ENCODE results near the gene TDP1. TPM values are rescaled to one million over a fixed set of nuclear protein-coding genes. Genes with fewer than 3 reads are reported as not detected.

The TDP1 gene
- total and polyA plus RNA-seq, 2 experiments from 2014 or later, result 23.0 to 63.6 TPM

- Histone ChIP-seq H3K4me2 (no peak overlapping the region), H3K79me2 (replicated peaks; ENCODE audit: insufficient read depth) (no peaks in the 10 kb centered on the region), H3K4me1 (ENCODE audit: insufficient read depth) (no peaks in the 10 kb centered on the region), H3F3A (replicated peaks; ENCODE audit: low read depth) (no peaks in the 10 kb centered on the region), H3K27ac (ENCODE audit: low read depth) (no peak overlapping the region), H3K9me2 (ENCODE audit: insufficient read depth) (no peaks in the 10 kb centered on the region), H3K36me3 (ENCODE audit: insufficient read depth) (no peaks in the 10 kb centered on the region), H2AFZ (no peak overlapping the region), H4K20me1 (replicated peaks; ENCODE audit: insufficient read depth) (no peaks in the 10 kb centered on the region; the same call in 1 of the 2 replicates), H3K27me3 (ENCODE audit: insufficient read depth) (no peaks in the 10 kb centered on the region), H3K4me3 (no peak overlapping the region)
- no peak for DNase-seq (ENCODE audit: low spot score)
- H3K4me1 Mint-ChIP-seq, result peaks cover 10% of the 10 kb centered on the region
- H3K9me3 Mint-ChIP-seq, result no peaks in the 10 kb centered on the region
- H3K36me3 Mint-ChIP-seq (ENCODE audit: low read depth), result no peaks in the 10 kb centered on the region; the same call in 2 of the 3 replicates
- no peak overlapping the region for H3K4me3 Mint-ChIP-seq
- ATAC-seq, result no peak
- TF ChIP-seq CREB1 (CRISPR knock-in tag; IDR thresholded peaks at IDR 0.05; ENCODE audit: low read depth) (no peak), JUNB (IDR thresholded peaks at IDR 0.05; ENCODE audit: unreplicated experiment) (no peak), ZNF114 (CRISPR knock-in tag; IDR thresholded peaks at IDR 0.05) (no peak), POLR2AphosphoS5 (IDR thresholded peaks at IDR 0.05; ENCODE audit: low read depth) (no peak), STAT1 (IDR thresholded peaks at IDR 0.05; ENCODE audit: unreplicated experiment) (no peak), EZH2 (IDR thresholded peaks at IDR 0.05; ENCODE audit: low read depth, unreplicated experiment) (no peak), ZNF331 (CRISPR knock-in tag; IDR thresholded peaks at IDR 0.05; ENCODE audit: low read depth) (no peak), EZH2phosphoT487 (IDR thresholded peaks at IDR 0.05; ENCODE audit: unreplicated experiment) (no peak), CTCF (conservative IDR thresholded peaks at IDR 0.05; ENCODE audit: low read depth in 2 of 2) (no peak), NANOG (IDR thresholded peaks at IDR 0.05; ENCODE audit: borderline replicate concordance) (no peak)
- TF ChIP-seq, protein P1, sequence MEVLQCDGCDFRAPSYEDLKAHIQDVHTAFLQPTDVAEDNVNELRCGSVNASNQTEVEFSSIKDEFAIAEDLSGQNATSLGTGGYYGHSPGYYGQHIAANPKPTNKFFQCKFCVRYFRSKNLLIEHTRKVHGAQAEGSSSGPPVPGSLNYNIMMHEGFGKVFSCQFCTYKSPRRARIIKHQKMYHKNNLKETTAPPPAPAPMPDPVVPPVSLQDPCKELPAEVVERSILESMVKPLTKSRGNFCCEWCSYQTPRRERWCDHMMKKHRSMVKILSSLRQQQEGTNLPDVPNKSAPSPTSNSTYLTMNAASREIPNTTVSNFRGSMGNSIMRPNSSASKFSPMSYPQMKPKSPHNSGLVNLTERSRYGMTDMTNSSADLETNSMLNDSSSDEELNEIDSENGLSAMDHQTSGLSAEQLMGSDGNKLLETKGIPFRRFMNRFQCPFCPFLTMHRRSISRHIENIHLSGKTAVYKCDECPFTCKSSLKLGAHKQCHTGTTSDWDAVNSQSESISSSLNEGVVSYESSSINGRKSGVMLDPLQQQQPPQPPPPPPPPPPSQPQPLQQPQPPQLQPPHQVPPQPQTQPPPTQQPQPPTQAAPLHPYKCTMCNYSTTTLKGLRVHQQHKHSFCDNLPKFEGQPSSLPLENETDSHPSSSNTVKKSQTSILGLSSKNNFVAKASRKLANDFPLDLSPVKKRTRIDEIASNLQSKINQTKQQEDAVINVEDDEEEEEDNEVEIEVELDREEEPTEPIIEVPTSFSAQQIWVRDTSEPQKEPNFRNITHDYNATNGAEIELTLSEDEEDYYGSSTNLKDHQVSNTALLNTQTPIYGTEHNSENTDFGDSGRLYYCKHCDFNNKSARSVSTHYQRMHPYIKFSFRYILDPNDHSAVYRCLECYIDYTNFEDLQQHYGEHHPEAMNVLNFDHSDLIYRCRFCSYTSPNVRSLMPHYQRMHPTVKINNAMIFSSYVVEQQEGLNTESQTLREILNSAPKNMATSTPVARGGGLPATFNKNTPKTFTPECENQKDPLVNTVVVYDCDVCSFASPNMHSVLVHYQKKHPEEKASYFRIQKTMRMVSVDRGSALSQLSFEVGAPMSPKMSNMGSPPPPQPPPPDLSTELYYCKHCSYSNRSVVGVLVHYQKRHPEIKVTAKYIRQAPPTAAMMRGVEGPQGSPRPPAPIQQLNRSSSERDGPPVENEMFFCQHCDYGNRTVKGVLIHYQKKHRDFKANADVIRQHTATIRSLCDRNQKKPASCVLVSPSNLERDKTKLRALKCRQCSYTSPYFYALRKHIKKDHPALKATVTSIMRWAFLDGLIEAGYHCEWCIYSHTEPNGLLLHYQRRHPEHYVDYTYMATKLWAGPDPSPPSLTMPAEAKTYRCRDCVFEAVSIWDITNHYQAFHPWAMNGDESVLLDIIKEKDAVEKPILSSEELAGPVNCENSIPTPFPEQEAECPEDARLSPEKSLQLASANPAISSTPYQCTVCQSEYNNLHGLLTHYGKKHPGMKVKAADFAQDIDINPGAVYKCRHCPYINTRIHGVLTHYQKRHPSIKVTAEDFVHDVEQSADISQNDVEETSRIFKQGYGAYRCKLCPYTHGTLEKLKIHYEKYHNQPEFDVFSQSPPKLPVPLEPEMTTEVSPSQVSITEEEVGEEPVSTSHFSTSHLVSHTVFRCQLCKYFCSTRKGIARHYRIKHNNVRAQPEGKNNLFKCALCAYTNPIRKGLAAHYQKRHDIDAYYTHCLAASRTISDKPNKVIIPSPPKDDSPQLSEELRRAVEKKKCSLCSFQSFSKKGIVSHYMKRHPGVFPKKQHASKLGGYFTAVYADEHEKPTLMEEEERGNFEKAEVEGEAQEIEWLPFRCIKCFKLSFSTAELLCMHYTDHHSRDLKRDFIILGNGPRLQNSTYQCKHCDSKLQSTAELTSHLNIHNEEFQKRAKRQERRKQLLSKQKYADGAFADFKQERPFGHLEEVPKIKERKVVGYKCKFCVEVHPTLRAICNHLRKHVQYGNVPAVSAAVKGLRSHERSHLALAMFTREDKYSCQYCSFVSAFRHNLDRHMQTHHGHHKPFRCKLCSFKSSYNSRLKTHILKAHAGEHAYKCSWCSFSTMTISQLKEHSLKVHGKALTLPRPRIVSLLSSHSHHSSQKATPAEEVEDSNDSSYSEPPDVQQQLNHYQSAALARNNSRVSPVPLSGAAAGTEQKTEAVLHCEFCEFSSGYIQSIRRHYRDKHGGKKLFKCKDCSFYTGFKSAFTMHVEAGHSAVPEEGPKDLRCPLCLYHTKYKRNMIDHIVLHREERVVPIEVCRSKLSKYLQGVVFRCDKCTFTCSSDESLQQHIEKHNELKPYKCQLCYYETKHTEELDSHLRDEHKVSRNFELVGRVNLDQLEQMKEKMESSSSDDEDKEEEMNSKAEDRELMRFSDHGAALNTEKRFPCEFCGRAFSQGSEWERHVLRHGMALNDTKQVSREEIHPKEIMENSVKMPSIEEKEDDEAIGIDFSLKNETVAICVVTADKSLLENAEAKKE (CRISPR knock-in tag; IDR thresholded peaks at IDR 0.05), result no peak
- TF ChIP-seq, protein P2, sequence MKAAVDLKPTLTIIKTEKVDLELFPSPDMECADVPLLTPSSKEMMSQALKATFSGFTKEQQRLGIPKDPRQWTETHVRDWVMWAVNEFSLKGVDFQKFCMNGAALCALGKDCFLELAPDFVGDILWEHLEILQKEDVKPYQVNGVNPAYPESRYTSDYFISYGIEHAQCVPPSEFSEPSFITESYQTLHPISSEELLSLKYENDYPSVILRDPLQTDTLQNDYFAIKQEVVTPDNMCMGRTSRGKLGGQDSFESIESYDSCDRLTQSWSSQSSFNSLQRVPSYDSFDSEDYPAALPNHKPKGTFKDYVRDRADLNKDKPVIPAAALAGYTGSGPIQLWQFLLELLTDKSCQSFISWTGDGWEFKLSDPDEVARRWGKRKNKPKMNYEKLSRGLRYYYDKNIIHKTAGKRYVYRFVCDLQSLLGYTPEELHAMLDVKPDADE (IDR thresholded peaks at IDR 0.05), result no peak
- TF ChIP-seq, protein P3, sequence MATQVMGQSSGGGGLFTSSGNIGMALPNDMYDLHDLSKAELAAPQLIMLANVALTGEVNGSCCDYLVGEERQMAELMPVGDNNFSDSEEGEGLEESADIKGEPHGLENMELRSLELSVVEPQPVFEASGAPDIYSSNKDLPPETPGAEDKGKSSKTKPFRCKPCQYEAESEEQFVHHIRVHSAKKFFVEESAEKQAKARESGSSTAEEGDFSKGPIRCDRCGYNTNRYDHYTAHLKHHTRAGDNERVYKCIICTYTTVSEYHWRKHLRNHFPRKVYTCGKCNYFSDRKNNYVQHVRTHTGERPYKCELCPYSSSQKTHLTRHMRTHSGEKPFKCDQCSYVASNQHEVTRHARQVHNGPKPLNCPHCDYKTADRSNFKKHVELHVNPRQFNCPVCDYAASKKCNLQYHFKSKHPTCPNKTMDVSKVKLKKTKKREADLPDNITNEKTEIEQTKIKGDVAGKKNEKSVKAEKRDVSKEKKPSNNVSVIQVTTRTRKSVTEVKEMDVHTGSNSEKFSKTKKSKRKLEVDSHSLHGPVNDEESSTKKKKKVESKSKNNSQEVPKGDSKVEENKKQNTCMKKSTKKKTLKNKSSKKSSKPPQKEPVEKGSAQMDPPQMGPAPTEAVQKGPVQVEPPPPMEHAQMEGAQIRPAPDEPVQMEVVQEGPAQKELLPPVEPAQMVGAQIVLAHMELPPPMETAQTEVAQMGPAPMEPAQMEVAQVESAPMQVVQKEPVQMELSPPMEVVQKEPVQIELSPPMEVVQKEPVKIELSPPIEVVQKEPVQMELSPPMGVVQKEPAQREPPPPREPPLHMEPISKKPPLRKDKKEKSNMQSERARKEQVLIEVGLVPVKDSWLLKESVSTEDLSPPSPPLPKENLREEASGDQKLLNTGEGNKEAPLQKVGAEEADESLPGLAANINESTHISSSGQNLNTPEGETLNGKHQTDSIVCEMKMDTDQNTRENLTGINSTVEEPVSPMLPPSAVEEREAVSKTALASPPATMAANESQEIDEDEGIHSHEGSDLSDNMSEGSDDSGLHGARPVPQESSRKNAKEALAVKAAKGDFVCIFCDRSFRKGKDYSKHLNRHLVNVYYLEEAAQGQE (IDR thresholded peaks at IDR 0.05; ENCODE audit: unreplicated experiment), result no peak
- peaks cover 3% of the 10 kb centered on the region for H3K27me3 Mint-ChIP-seq (ENCODE audit: insufficient read depth, low read depth, poor library complexity)
- H3K27ac Mint-ChIP-seq, result no peak overlapping the region
These were observed 37.0 kb upstream of the TDP1 start for GRCh38 chr14:89918721-89919120.
